GM21825 (cell line): Measurements from ENCODE around the gene PDE1A.
A peak's percentile ranks its signal among the peaks of the same experiment; 100 is the strongest.

Experiments
- ATAC-seq: cut with Tn5 transposase; IDR thresholded peaks from one replicate; pipeline ENCODE4 v1.9.1; 2021; ENCODE audit warnings: mild to moderate bottlenecking, moderate library complexity; ENCODE audit not compliant: unreplicated experiment

PDE1A gene

DNA sequence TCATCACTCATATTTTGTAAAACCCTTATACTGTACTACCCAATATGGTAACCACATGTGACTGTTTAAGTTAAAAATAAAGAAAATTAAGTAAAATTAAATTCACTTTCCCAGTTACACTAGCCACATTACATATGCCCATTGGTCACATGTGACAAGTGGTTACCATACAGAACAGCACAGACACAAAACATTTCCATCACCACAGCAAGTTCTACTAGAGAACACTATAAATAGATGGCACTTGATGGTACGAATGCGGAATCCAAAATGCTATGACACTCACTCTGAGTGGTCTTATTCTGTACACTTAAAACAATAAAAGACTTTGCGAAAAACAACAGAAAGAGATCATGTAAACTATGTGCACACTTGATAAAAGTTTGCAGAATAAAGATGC, 202.2 kb downstream of the PDE1A start:
- ATAC-seq, result no peak

DNA sequence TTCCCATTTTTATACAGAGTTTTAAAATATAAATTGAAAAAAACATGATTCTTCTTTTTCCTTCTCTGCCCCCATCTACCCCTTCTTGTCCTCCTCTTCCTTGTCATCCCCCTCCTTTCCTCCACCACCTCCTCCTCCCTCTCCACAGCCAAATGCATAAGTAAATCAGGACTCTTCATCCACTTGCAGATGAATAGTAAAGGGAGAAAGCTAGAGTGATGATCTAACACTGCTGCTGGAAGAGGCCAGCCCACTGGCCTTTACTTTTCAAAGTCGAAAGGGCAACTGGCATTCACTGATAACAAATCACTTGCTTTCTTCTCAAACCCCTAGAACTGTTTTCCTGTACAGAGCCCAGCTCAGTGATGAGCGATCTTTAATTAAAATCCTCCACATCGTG, 205.8 kb downstream of the PDE1A start:
- ATAC-seq, result no peak

DNA sequence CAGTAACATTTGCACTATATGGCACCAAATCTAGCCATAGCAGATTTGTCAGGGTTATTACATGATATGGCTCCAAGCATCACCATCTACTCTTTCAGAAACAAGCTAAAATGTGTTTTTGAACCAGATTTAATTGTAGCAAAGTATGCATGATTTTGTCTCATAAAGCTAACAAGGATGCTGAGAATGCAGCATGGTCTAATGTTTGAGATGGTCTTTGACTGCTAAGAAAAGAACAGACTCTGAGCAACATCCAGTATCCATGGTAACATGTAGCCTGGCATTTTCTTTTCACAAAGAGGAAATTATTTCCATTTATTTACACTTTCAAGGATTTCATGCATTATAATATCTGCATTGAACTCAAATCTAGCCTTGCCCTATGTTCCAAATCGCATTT, 206.5 kb downstream of the PDE1A start:
- ATAC-seq, result no peak

DNA sequence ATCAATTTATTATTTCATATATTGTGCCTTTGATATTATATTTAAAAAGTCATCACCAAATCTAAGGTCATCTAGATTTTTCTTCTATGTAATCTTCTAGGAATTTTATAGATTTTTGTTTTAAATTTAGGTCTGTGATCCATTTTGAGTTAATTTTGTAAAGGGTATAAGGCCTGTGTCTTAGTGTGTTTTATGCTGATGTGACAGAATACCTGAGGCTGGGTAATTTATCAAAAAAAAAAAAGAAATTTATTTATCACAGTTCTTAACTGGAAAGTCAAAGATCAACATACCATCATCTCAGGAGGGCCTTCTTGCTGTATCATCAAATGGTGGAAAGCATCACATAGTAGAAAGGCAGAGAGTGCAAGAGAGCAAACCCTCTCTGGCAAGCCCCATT, 216.2 kb downstream of the PDE1A start:
- ATAC-seq, result no peak

DNA sequence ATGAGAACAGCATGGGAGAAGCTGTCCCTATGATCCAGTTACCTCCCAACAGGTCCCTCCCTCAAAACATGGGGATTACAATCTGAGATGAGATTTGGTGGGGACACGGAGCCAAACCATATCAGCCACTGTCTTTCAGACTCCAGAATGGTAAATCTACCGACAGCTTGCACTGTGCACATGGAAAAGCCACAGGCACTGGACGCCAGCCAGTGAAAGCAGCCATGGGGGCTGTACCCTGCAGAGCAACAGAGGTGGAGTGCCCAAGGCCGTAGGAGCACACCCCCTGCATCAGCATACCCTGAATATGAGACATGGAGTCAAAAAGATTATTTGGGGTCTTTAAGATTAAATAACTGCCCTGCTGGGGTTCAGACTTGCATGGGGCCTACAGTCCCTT, 218.4 kb downstream of the PDE1A start:
- no peak for ATAC-seq

DNA sequence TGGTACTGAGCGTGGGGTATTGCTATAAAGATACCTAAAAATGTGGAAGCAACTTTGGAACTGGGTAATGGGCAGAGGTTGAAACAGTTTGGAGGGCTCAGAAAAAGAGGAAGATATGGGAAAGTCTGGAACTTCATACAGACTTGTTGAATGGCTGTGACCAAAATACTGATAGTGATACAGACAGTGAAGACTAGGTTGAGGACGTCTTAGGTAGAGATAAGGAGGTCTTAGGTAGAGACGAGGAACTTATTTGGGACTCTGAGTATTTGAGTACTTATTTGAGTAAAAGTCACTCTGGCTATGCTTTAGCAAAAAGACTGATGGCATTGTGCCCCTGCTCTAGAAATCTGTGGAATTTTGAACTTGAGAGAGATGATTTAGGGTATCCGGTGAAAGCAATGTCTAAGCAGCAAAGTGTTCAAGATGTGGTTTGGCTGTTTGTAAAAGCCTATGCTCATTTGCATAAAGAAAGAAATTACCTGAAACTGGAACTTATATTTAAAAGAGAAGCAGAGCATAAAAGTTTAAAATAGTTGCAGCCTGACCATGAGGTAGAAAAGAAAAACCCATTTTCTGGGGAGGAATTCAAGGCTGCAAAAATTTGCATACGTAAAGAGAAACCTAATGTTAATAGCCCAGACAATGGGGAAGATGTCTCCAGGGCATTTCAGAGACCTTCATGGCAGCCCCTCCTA, 219.6 kb downstream of the PDE1A start:
- ATAC-seq, result peak; percentile 58

DNA sequence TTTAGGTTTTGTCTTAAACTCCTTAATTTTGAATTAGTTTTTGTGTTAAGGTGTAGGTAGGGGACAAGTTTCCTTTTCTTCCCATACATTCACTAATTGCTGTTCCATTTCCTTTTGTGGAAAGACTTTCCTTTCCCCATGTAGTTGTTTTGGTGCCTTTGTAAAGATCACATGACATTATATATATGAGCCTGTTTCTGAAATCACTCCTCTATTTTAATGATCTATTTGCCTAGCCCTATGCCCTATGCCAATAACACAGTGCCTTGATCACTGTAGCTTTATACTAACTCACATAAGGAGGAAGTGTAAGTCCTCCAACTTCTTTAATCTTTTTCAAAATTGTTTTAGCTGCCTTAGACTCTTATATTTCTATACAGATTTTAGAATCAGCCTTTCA, 229.3 kb downstream of the PDE1A start:
- no peak for ATAC-seq

DNA sequence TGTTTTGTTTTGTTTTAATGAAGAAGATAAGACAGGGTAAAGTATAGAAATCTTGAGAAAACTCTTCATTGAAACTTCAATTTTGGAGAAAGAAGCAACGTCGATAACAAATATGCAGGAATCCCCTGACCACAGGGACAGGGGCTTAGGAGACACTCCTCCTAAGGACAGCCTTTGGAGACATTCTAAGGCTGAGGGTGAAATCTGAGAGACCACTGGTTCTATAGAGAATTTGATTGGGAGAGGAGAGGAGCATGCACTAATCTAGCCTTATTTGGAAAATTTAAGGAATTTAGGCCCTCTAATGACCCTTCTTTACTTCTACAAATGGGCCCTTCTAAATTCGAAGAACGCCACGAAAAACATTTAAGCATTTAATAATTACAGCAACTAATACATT, 233.5 kb downstream of the PDE1A start:
- no peak for ATAC-seq

DNA sequence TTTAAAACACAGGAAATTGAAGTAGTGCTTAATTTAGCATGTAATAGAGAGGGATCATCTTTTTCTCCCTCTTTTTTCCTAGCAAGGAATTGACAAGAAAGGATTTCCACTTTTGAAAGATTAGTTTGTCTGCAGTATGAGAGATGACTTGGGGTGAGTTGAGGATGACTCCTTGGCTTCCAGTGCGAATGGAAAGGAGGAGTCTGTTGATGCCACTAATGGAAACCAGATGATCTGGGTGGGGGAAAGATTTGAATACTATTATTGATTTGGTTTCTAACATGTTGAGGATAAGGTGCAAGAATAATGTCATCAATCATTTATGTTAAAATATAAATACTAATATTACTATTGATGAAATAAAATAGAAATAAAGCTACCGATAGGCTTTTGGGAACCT, 235.8 kb downstream of the PDE1A start:
- ATAC-seq, result no peak

DNA sequence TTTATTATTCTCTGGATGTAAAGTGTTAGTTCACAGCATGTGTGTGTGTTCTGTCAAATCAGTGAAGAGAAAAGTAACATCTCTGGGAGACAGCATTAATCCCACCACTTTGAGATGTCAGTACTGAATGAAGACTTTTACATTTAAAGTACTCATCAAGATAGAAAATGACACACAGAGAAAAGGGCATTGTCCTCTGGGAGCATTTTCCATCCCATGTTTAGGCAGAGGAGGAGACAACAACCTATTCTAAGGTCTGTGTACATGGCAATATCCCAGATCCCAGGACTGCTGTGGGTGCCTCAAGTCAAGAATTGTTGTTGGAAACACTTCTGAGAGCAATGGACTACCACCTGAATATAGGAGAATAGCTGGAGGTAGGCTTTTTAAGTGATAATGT, 239.7 kb downstream of the PDE1A start:
- no peak for ATAC-seq

DNA sequence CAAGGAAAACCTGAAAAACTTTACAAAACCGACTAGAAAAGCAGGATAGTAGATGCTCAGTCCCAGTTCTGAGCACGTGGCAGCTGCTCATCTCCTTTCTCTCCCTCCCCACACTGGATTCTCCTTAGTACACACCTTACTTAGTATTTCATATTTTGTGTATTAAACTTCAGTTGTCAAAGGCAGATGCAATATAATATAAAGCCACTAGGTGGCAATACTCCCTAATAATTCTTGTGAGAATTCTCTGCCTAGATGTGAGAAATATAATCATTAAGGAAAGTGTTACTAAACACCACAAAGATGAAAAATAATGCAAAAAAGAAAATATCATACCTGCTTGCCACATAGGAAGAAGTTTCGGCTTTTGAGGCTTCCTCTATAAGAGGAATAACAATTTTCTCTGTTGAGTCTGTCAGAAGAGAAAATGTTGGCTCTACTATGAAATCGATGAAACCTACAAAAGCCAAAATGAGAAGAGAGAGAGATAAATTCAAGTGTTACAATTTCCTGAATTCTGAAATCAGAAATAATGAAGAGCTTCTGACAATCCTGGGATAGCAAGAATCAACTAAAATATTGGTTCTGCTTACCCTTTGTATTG, 240.6 kb downstream of the PDE1A start:
- peak; percentile 59 for ATAC-seq

DNA sequence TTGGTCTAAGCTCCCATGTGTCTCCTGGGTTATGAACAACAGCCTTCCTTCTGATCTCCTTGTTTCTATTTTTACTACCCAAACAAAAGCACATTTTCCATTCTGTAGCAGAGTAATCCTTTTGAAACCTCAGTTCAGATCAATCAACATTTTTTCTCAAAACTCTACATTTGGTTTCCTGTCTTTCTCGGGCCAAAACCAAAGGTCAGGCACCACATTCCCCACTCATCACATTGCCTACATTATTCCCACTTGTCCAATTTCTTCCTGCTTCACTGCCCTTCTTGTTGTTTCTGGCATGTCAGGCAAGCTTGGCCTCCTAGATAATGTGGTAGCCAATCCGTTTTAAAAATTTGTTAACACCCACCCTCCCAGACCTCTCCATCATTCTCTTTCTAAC, 244.4 kb downstream of the PDE1A start:
- ATAC-seq, result no peak

DNA sequence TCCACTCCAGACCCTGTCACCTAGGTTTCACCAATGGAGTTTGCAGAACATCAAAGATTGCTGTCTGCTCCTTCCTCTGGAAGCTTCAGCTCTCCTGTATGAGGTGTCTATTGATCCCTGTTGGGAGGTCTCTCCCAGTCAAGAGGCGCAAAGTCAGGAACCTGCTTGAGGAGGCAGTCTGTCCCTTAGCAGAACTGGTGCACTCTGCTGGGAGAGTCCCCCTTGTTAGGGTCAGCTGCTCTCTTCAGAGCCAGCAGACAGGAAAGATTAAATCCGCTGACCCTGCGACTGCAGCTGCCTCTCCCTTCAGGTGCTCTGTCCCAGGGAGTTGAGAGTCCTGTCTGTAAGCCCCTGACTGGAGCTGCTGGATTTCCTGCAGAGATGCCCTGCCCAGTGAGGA, 245.5 kb downstream of the PDE1A start:
- ATAC-seq, result no peak

DNA sequence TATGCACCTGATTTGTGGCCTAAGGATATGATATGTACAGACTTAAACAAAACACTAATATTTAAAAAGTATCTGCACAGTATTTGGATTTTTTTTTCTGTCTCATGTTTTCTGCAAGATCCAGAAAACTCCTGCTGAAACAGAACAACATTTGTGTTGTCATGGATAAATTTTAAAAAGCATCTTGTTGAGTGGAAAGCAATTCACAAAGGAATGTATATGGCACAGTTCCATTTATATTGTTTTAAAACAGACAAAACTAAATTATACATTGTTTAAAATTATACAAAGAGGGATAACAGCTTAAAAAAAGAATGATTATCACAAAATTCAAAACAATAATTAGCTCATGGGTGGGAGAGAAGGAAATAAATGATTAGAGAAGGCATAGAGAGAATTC, 247.7 kb downstream of the PDE1A start:
- no peak for ATAC-seq

DNA sequence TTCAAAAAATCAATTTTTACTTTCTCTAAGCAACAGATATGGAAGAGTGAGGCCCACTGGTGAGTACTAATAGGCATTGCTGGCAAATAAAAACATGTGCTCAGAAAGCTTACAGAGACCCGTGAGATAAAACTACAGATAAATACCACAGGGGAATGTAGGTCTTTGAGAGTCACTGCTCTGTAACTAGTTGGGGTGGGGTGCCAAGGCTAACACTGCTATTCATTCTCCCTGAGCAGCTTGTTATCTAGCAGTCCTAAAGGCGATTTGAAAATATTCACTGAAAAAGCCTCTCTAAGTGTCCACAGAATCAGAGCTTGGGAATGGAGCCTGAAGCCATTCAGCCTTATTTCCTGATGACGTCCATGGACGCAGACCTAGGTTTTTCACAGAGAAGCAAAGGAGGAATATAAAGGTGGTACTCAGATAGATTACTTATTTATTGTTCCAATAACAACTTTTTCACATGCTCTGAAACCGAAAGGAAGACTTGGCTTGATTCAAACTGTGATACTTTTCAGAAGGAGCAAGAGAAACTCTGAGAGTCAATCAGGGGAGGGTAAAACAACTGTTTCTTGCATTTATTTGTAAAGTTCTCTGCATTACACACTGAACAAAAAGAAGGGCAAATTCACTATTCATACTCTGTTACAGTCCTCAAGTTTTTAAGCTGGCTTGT, 252.8 kb downstream of the PDE1A start:
- ATAC-seq, result no peak

DNA sequence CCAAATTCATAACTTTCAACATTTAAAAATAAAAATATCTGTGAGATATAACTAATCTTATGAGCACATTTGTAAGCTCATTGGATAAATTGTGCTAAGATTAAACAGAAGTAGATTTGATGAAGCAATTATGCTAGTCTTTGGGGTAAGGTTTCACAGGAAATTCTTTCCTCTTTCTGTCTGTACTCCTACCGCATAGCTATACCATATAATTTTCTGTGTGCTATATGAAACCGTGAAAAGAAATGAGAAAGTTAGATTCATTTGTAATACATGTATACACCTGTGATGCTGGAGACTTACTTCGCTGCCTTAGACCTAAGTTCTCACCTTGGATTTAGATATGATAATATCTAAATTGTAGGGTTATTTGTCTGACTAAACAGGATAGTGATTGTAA, 256.5 kb downstream of the PDE1A start:
- ATAC-seq, result no peak

DNA sequence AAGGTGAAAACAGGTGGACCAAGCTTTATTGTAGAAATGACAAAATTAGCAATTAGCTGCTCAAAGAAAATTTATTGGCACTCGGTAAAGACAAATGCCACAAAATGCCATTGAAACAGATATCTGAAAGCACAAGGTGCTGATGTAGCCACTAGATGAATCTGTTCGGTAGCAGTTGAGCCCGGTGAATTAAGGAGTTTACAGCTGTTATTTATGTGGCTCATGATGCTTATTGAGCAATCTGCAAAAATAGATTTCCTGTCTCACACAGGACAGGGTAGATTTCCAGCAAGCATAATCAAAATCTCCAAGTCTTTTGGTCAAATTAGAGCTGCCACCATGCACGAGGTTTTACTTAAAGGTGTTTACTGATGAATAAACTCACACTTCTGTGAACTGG, 259.0 kb downstream of the PDE1A start:
- no peak for ATAC-seq

DNA sequence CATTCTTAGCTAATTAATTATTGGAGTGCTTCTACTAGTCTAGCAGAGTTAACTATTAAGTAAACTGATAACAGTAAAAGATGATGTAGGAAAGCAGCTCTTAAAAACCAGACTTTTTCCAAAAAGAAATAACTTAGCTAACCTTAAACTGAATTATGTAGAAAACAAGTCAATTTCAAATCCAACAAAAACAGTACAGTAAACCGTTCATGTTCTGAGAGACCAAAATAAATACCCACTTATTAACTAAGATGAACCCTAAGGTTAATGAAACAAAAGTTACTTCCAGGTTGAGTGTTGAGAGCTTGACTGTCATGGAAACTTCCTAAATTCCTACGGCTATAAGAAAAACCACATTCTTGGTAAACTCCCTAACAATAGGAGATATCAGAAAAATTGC, 260.0 kb downstream of the PDE1A start:
- no peak for ATAC-seq

DNA sequence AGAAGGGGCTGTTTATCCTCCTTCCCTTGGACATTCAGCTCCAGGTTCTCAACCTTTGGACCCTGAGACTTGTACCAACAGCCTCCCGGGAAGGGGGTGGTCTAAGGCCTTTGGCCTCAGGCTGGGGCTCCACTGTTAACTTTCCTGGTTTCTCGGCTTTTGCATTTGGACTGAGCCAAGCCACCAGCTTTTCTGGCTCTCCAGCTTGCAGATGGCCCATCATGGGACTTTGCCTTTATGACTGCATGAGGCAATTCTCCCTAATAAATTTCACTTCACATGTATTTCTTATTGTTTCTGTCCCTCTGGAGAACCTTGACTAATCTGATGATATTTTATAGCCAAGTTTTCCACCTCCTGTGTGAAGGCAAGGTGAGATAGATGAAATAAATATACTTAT, 260.4 kb downstream of the PDE1A start:
- no peak for ATAC-seq

DNA sequence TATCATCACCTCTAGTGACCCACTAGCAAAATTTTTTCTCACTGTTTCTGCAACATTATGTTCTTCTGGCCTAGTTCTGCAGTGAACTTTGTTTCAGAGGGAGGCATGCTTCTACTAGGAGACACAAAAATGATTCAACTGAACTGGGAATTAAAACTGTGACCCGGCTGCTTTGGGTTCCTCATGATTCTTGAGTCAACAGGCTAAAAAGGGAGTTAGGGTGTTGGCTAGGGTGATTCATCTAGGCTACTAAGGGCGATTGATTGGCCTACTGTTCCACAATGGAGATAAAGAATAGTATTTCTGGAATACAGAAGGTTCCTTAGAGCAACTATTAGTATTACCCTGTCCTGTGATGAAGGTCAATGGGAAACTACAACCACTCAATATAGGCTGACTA, 261.6 kb downstream of the PDE1A start:
- no peak for ATAC-seq

DNA sequence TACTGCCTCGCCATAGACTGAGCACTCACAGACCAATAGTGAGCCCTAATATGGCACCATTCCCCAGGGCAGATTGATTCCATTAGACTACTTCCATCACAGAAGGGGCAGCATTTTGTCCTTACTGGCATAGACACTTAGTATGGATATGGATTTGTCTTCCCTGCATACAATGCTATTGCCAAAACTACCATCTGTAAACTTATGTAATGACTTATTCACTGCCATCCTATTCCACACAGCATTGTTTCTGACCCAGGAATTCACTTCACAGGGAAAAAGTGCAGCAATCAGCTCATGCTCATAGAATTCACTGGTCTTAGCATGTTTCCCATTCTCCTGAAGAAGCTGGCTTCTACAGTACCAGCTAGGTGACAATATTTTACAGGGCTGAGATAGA, 262.1 kb downstream of the PDE1A start:
- ATAC-seq, result no peak

DNA sequence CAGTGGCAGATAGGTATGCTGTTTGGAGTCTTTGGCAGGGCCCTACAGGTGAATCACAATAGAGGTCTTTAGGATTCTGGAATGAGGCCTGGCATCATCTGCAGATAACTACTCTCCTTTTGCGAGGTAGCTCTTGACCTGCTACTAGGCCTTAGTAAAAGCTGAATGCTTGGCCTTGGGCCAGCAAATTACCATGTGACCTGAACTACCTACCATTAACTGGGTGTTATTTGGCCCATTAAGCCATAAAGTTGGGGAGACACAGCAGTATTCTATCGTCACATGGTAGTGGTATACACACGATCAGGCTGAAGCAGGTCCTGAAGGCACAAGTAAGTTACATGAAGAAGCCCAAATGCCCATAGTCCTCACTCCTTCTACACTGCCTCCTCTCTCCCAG, 263.0 kb downstream of the PDE1A start:
- no peak for ATAC-seq

DNA sequence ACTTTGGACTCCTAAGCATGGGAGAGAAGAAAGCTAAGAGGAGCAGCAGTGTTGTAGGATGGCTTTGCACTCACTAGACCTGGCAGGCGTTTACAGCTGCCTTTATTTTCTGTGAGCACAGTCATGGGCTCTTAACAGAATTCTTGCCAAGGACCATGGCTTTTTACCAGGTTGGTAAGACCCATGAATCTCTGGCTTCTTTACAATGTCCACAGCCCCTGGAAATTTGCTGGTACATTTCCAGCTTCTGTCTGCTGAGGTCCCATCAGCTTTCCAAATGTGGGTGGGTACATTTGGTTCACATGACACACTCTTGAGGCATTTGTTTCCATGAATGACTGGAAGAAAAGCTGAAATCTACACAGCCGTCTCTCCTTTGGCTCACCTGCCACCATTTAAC, 278.5 kb downstream of the PDE1A start:
- no peak for ATAC-seq
